Thyroid gland (tissue), 4 donors: ENCODE data around the gene CHST8.

Source experiments
- POLR2A ChIP-seq, 2 donors: fragments of 450-650 bp; IDR thresholded peaks; one replicate each; pipeline ENCODE4 v1.6.1; 2017; ENCODE audit warnings: antibody characterized with exemption in 2 of 2, mild to moderate bottlenecking in 2 of 2, moderate library complexity in 1 of 2
- TF ChIP-seq, protein P1 (sequence below), 6 experiments: fragments of 200-600 bp in 3 of 6; fragments of 450-650 bp in 3 of 6; sonication (generic) in 3 of 6; IDR thresholded peaks; one replicate each; pipeline ENCODE4 v1.5.1; 2016 to 2019; ENCODE audit warnings: antibody characterized with exemption in 6 of 6, mild to moderate bottlenecking in 2 of 6, inconsistent platforms in 1 of 6, moderate library complexity in 1 of 6

DNA sequence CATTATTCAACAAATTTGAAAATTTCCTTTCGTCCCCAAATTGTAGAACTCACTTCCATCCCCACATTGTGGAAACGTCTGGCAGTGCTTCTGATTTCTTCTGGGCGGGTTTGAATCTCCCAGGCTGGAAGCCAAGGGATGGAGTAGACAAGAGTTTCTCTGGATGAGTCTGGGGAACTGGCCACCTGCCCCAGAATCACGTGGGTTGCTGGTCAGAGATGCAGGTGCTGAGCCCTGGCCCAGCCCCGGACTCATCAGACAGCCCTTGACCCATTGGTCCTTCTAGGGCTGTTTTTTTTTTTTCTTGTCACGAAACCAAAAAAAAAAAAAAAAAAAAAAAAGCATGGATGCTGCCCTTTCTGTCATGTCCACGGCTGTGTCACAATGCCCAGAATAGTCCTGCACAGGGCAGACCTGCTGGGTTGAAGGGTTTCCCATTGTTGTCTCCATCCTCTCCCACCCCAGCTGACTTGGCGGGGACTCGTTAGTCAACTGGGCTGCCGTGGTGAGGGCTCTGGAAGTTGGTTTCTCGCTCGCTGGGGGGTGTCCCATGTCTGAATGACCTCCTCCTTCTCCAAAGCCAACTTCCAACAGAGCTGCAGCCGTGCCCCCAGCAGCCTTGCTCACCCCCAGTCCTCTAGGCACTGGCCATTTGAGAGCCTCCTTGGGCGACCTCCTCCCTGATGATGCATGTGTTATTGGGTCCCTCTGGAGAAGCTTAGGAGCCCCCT, 12.8 kb downstream of the CHST8 start:
- TF ChIP-seq, protein P1, sequence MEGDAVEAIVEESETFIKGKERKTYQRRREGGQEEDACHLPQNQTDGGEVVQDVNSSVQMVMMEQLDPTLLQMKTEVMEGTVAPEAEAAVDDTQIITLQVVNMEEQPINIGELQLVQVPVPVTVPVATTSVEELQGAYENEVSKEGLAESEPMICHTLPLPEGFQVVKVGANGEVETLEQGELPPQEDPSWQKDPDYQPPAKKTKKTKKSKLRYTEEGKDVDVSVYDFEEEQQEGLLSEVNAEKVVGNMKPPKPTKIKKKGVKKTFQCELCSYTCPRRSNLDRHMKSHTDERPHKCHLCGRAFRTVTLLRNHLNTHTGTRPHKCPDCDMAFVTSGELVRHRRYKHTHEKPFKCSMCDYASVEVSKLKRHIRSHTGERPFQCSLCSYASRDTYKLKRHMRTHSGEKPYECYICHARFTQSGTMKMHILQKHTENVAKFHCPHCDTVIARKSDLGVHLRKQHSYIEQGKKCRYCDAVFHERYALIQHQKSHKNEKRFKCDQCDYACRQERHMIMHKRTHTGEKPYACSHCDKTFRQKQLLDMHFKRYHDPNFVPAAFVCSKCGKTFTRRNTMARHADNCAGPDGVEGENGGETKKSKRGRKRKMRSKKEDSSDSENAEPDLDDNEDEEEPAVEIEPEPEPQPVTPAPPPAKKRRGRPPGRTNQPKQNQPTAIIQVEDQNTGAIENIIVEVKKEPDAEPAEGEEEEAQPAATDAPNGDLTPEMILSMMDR (IDR thresholded peaks at IDR 0.05), result no peak
- no peak for TF ChIP-seq POLR2A (IDR thresholded peaks at IDR 0.05)
